MM.1S (cell line): ENCODE data around the gene PLA2G2E.

Experiments used
- DNase-seq: peaks from one replicate; pipeline ENCODE4 v3.0.0-alpha.2; 2015
- H2AFZ ChIP-seq: fragments of 300-600 bp; sonication (generic); 2 replicates; pipeline ENCODE4 v1.6.0; 2016; ENCODE audit warnings: antibody characterized with exemption, low read length
- H3F3A ChIP-seq: fragments of 300-600 bp; sonication (generic); 2 replicates; pipeline ENCODE4 v1.6.1; 2016; ENCODE audit warnings: mild to moderate bottlenecking, antibody characterized with exemption, low read length, moderate library complexity, mixed read lengths; ENCODE audit not compliant: insufficient read depth
- H3K27ac ChIP-seq: fragments of 300-600 bp; sonication (generic); 2 replicates; pipeline ENCODE4 v1.5.1; 2016; ENCODE audit warnings: mild to moderate bottlenecking, low read length
- H3K27me3 ChIP-seq: fragments of 300-600 bp; sonication (generic); replicated peaks from 2 replicates; pipeline ENCODE4 v1.6.0; 2016; ENCODE audit warnings: low read length; ENCODE audit not compliant: insufficient read depth
- H3K36me3 ChIP-seq: fragments of 300-600 bp; sonication (generic); replicated peaks from 2 replicates; pipeline ENCODE4 v1.6.1; 2016; ENCODE audit warnings: mild to moderate bottlenecking, low read length, mixed read lengths; ENCODE audit not compliant: insufficient read depth
- H3K4me1 ChIP-seq: fragments of 300-600 bp; sonication (generic); 2 replicates; pipeline ENCODE4 v1.6.1; 2016; ENCODE audit warnings: low read length, mixed read lengths
- H3K4me2 ChIP-seq: fragments of 300-600 bp; sonication (generic); 2 replicates; pipeline ENCODE4 v1.6.0; 2016; ENCODE audit warnings: low read depth, low read length
- H3K4me3 ChIP-seq: fragments of 300-600 bp; sonication (generic); 2 replicates; pipeline ENCODE4 v1.5.1; 2016; ENCODE audit warnings: low read length, mixed read lengths
- H3K79me2 ChIP-seq: fragments of 300-600 bp; sonication (generic); 2 replicates; pipeline ENCODE4 v1.6.1; 2016; ENCODE audit warnings: mixed run types, low read length, mixed read lengths
- H3K9ac ChIP-seq: fragments of 300-600 bp; sonication (generic); 2 replicates; pipeline ENCODE4 v1.6.1; 2016; ENCODE audit warnings: low read length, mixed read lengths
- H3K9me2 ChIP-seq: fragments of 300-600 bp; sonication (generic); replicated peaks from 2 replicates; pipeline ENCODE4 v1.6.1; 2016; ENCODE audit warnings: mild to moderate bottlenecking, low read length, mixed read lengths; ENCODE audit not compliant: insufficient read depth
- H3K9me3 ChIP-seq: fragments of 300-600 bp; sonication (generic); replicated peaks from 2 replicates; pipeline ENCODE4 v1.6.1; 2016; ENCODE audit warnings: mild to moderate bottlenecking, low read length, mixed read lengths; ENCODE audit not compliant: insufficient read depth
- H4K20me1 ChIP-seq: fragments of 300-600 bp; sonication (generic); 2 replicates; pipeline ENCODE4 v1.6.1; 2016; ENCODE audit warnings: mild to moderate bottlenecking, low read length, moderate library complexity, mixed read lengths; ENCODE audit not compliant: insufficient read depth
- CTCF ChIP-seq: fragments of 300-600 bp; sonication (generic); IDR thresholded peaks from 2 replicates; pipeline ENCODE4 v1.5.1; 2016; ENCODE audit warnings: antibody characterized with exemption, low read length, mixed read lengths
- EZH2 ChIP-seq: fragments of 300-600 bp; sonication (generic); optimal IDR thresholded peaks from 2 replicates; pipeline ENCODE3; 2017; ENCODE audit warnings: low read depth, mild to moderate bottlenecking, antibody characterized with exemption, low read length, mixed read lengths
- EZH2phosphoT487 ChIP-seq: fragments of 300-600 bp; sonication (generic); IDR thresholded peaks from 2 replicates; pipeline ENCODE4 v1.6.1; 2018; ENCODE audit warnings: antibody characterized with exemption, low read length

Gene PLA2G2E

GRCh38 chr1:19921310-19921709, 2.1 kb downstream of the PLA2G2E start:
- H3K79me2 ChIP-seq: no peaks in the 10 kb centered on the region
- no peaks in the 10 kb centered on the region for H3K36me3 ChIP-seq
- DNase-seq: no peak
- no peak overlapping the region for H3K4me3 ChIP-seq
- H4K20me1 ChIP-seq: no peaks in the 10 kb centered on the region
- H3K9me3 ChIP-seq: no peaks in the 10 kb centered on the region
- no peak for TF ChIP-seq EZH2phosphoT487
- TF ChIP-seq EZH2: no peak
- no peak for TF ChIP-seq CTCF
- no peaks in the 10 kb centered on the region for H3K9me2 ChIP-seq
- H3K4me1 ChIP-seq: no peaks in the 10 kb centered on the region
- H3K27me3 ChIP-seq: peaks cover 58% of the 10 kb centered on the region
- H2AFZ ChIP-seq: no peak overlapping the region
- H3K4me2 ChIP-seq: no peak overlapping the region
- H3K27ac ChIP-seq: no peak overlapping the region
- H3F3A ChIP-seq: no peaks in the 10 kb centered on the region
- H3K9ac ChIP-seq: no peak overlapping the region

GRCh38 chr1:19920132-19920710, 3.2 kb downstream of the PLA2G2E start:
- Histone ChIP-seq H3K79me2 (no peaks in the 10 kb centered on the region), H3K9me2 (no peaks in the 10 kb centered on the region), H3K9me3 (no peaks in the 10 kb centered on the region), H3K27ac (no peak overlapping the region), H3K36me3 (no peaks in the 10 kb centered on the region), H3K4me1 (no peaks in the 10 kb centered on the region), H3K9ac (no peak overlapping the region), H3K4me3 (no peak overlapping the region), H4K20me1 (no peaks in the 10 kb centered on the region), H3K4me2 (no peak overlapping the region), H3K27me3 (peaks cover 49% of the 10 kb centered on the region), H2AFZ (no peak overlapping the region), H3F3A (no peaks in the 10 kb centered on the region)
- TF ChIP-seq EZH2 (no peak), CTCF (no peak), EZH2phosphoT487 (no peak)
- DNase-seq: no peak

GRCh38 chr1:19918057-19918456, 5.4 kb downstream of the PLA2G2E start:
- peaks cover 32% of the 10 kb centered on the region for H3K27me3 ChIP-seq
- H2AFZ ChIP-seq: no peak overlapping the region
- H3K79me2 ChIP-seq: no peaks in the 10 kb centered on the region
- H3F3A ChIP-seq: no peaks in the 10 kb centered on the region
- no peak overlapping the region for H3K9ac ChIP-seq
- no peaks in the 10 kb centered on the region for H3K9me3 ChIP-seq
- DNase-seq: peak; percentile 66
- H3K4me1 ChIP-seq: no peaks in the 10 kb centered on the region
- no peak overlapping the region for H3K4me3 ChIP-seq
- H3K4me2 ChIP-seq: no peak overlapping the region
- no peaks in the 10 kb centered on the region for H3K9me2 ChIP-seq
- H4K20me1 ChIP-seq: no peaks in the 10 kb centered on the region
- TF ChIP-seq EZH2: no peak
- peak; percentile 86 for TF ChIP-seq CTCF
- no peak for TF ChIP-seq EZH2phosphoT487
- H3K36me3 ChIP-seq: no peaks in the 10 kb centered on the region
- no peak overlapping the region for H3K27ac ChIP-seq
